HepG2 (cell line): Measurements from ENCODE around the gene METTL2A. TPM values are rescaled to one million over a fixed set of nuclear protein-coding genes. Genes with fewer than 3 reads are reported as not detected.
"Not testable (repeated sequence)": the region's sequence is repeated elsewhere in the genome, so short reads cannot be mapped to it uniquely, and the experiment has no call there.

Experiments used
- FOSL1 ChIP-seq: sonication (generic); formaldehyde crosslinking; IDR thresholded peaks from 2 replicates; pipeline ENCODE4 v1.9.0; 2021; ENCODE audit warnings: missing genetic modification reagents, borderline replicate concordance
- JUN ChIP-seq: sonication (generic); formaldehyde crosslinking; IDR thresholded peaks from 2 replicates; pipeline ENCODE4 v1.4.0; 2020; ENCODE audit warnings: mild to moderate bottlenecking, missing genetic modification reagents
- JUNB ChIP-seq: sonication (generic); formaldehyde crosslinking; IDR thresholded peaks from 2 replicates; pipeline ENCODE4 v1.8.0; 2022; ENCODE audit warnings: missing genetic modification reagents, mild to moderate bottlenecking, borderline replicate concordance
- JUND ChIP-seq: sonication (generic); formaldehyde crosslinking; IDR thresholded peaks from 2 replicates; pipeline ENCODE4 v1.8.0; 2022; ENCODE audit warnings: mild to moderate bottlenecking, missing genetic modification reagents
- KDM2A ChIP-seq: sonication (generic); formaldehyde crosslinking; IDR thresholded peaks from 2 replicates; pipeline ENCODE4 v1.4.0; 2020; ENCODE audit warnings: low read depth, missing genetic modification reagents, borderline replicate concordance
- NFIC ChIP-seq: IDR thresholded peaks from 2 replicates; pipeline ENCODE4 v1.6.1; 2012; ENCODE audit warnings: mild to moderate bottlenecking, low read length, inconsistent platforms
- PATZ1 ChIP-seq: sonication (generic); formaldehyde crosslinking; IDR thresholded peaks from 2 replicates; pipeline ENCODE4 v1.4.0; 2020; ENCODE audit warnings: missing genetic modification reagents
- RARA ChIP-seq: IDR thresholded peaks from 2 replicates; pipeline ENCODE4 v1.6.1; 2016; ENCODE audit warnings: missing genetic modification reagents, missing compliant biosample characterization
- RXRA ChIP-seq: sonication (generic); formaldehyde crosslinking; IDR thresholded peaks from 2 replicates; pipeline ENCODE4 v1.5.1; 2020; ENCODE audit warnings: missing genetic modification reagents
- RXRB ChIP-seq: IDR thresholded peaks from 2 replicates; pipeline ENCODE4 v1.6.1; 2016; ENCODE audit warnings: borderline replicate concordance, missing genetic modification reagents, missing compliant biosample characterization
- SALL1 ChIP-seq: sonication (generic); formaldehyde crosslinking; IDR thresholded peaks from 2 replicates; pipeline ENCODE4 v1.8.0; 2022; ENCODE audit warnings: mild to moderate bottlenecking, missing genetic modification reagents
- SOX6 ChIP-seq, 2 experiments: fragments of 450-650 bp in 1 of 2; sonication (generic) in 1 of 2; formaldehyde crosslinking in 1 of 2; IDR thresholded peaks; 2 replicates each; pipeline versions ENCODE4 v1.4.0 to v1.6.1; 2017 to 2020; ENCODE audit warnings: antibody characterized with exemption in 1 of 2, mild to moderate bottlenecking in 1 of 2, missing genetic modification reagents in 1 of 2
- TBX3 ChIP-seq: fragments of 450-650 bp; IDR thresholded peaks from 2 replicates; pipeline ENCODE4 v1.6.1; 2017; ENCODE audit warnings: antibody characterized with exemption, mild to moderate bottlenecking, inconsistent platforms, borderline replicate concordance
- TEAD3 ChIP-seq: optimal IDR thresholded peaks from 2 replicates; pipeline ENCODE3; 2016; ENCODE audit warnings: borderline replicate concordance
- ZGPAT ChIP-seq: IDR thresholded peaks from 2 replicates; pipeline ENCODE4 v1.6.1; 2016; ENCODE audit warnings: mild to moderate bottlenecking
- ZKSCAN8 ChIP-seq: IDR thresholded peaks from 2 replicates; pipeline ENCODE4 v1.6.1; 2016; ENCODE audit warnings: borderline replicate concordance, missing genetic modification reagents, missing compliant biosample characterization
- ZMYM3 ChIP-seq: sonication (generic); formaldehyde crosslinking; IDR thresholded peaks from 2 replicates; pipeline ENCODE4 v1.5.1; 2020; ENCODE audit warnings: mild to moderate bottlenecking, missing genetic modification reagents
- polyA plus RNA-seq, 8 experiments: library from polyadenylated mRNA; depleted of rRNA in 3 of 8; stranded (reverse) in 7 of 8; unstranded in 1 of 8; fragments of >200 nt; fragmentation: Illumina TruSeq in 4 of 8; extraction: Trizol in 4 of 8; gene quantifications; 2 replicates each; pipeline versions ENCODE4 v1.2.1 to v1.2.3, GENCODE V29; 2011 to 2016; ENCODE audit warnings: low read depth in 4 of 8, missing spikeins in 1 of 8, mixed read lengths in 1 of 8; ENCODE audit not compliant: insufficient read depth in 1 of 8
- total RNA-seq, 5 experiments: library from RNA; depleted of rRNA; stranded (reverse); fragments of >200 nt; fragmentation: Illumina TruSeq; extraction: Trizol; gene quantifications; 2 replicates each; pipeline ENCODE4 v1.2.3, GENCODE V29; 2016; ENCODE audit warnings: low read depth in 1 of 5
- TF ChIP-seq, protein P1 (sequence below): sonication (generic); formaldehyde crosslinking; IDR thresholded peaks from 2 replicates; pipeline ENCODE4 v1.4.0; 2020; ENCODE audit warnings: missing genetic modification reagents, borderline replicate concordance
- TF ChIP-seq, protein P2 (sequence below): sonication (generic); formaldehyde crosslinking; IDR thresholded peaks from 2 replicates; pipeline ENCODE4 v1.5.0; 2020; ENCODE audit warnings: mild to moderate bottlenecking, missing genetic modification reagents

METTL2A gene
- total and polyA plus RNA-seq, 2 of the 13 experiments (the other 11 are each of a cell fraction or from before 2014, with no cell fraction given) = 15.6 to 32.3 TPM

GRCh38 chr17:62470666-62471379 is 47.1 kb downstream of the METTL2A start (continued):
- TF ChIP-seq ZGPAT (CRISPR knock-in tag) (peak; percentile 31; the same call in 1 of the 2 replicates), RXRA (CRISPR knock-in tag) (peak; percentile 61; the same call in 1 of the 2 replicates), SOX6 (CRISPR knock-in tag; IDR thresholded peaks at IDR 0.05) (peak; percentile 73), ZKSCAN8 (CRISPR knock-in tag) (0 out of 2 replicates have a peak, but pooled peaks have one; percentile 17), JUNB (CRISPR knock-in tag) (peak; percentile 74; the same call in 1 of the 2 replicates), RARA (peak; percentile 56), TEAD3 (CRISPR knock-in tag) (peak; percentile 25), FOSL1 (CRISPR knock-in tag) (peak; percentile 54; the same call in 1 of the 2 replicates), PATZ1 (CRISPR knock-in tag) (peak; percentile 46; the same call in 1 of the 2 replicates), RXRB (CRISPR knock-in tag) (peak; percentile 52; the same call in 1 of the 2 replicates), NFIC (peak; percentile 63), TBX3 (peak; percentile 29; the same call in 1 of the 2 replicates), JUN (CRISPR knock-in tag) (peak; percentile 40; the same call in 1 of the 2 replicates), SALL1 (peak; percentile 80), KDM2A (CRISPR knock-in tag) (peak; percentile 51; the same call in 1 of the 2 replicates), ZMYM3 (CRISPR knock-in tag) (peak; percentile 38; the same call in 1 of the 2 replicates), JUND (peak; percentile 88)
- not testable (repeated sequence) for TF ChIP-seq SOX6 (IDR thresholded peaks at IDR 0.05)
- TF ChIP-seq, protein P1, sequence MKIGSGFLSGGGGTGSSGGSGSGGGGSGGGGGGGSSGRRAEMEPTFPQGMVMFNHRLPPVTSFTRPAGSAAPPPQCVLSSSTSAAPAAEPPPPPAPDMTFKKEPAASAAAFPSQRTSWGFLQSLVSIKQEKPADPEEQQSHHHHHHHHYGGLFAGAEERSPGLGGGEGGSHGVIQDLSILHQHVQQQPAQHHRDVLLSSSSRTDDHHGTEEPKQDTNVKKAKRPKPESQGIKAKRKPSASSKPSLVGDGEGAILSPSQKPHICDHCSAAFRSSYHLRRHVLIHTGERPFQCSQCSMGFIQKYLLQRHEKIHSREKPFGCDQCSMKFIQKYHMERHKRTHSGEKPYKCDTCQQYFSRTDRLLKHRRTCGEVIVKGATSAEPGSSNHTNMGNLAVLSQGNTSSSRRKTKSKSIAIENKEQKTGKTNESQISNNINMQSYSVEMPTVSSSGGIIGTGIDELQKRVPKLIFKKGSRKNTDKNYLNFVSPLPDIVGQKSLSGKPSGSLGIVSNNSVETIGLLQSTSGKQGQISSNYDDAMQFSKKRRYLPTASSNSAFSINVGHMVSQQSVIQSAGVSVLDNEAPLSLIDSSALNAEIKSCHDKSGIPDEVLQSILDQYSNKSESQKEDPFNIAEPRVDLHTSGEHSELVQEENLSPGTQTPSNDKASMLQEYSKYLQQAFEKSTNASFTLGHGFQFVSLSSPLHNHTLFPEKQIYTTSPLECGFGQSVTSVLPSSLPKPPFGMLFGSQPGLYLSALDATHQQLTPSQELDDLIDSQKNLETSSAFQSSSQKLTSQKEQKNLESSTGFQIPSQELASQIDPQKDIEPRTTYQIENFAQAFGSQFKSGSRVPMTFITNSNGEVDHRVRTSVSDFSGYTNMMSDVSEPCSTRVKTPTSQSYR (CRISPR knock-in tag) = peak; percentile 99
- TF ChIP-seq, protein P2, sequence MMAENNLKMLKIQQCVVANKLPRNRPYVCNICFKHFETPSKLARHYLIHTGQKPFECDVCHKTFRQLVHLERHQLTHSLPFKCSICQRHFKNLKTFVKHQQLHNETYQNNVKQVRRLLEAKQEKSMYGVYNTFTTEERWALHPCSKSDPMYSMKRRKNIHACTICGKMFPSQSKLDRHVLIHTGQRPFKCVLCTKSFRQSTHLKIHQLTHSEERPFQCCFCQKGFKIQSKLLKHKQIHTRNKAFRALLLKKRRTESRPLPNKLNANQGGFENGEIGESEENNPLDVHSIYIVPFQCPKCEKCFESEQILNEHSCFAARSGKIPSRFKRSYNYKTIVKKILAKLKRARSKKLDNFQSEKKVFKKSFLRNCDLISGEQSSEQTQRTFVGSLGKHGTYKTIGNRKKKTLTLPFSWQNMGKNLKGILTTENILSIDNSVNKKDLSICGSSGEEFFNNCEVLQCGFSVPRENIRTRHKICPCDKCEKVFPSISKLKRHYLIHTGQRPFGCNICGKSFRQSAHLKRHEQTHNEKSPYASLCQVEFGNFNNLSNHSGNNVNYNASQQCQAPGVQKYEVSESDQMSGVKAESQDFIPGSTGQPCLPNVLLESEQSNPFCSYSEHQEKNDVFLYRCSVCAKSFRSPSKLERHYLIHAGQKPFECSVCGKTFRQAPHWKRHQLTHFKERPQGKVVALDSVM (CRISPR knock-in tag) = peak; percentile 76
